HS-27A (cell line): Measurements from ENCODE around the gene CACNA1F.

Experiments
- DNase-seq: peaks from one replicate; pipeline ENCODE4 v3.0.0-alpha.2; 2012; ENCODE audit warnings: low read depth, missing footprints

CACNA1F gene

GRCh38 chrX:49230500-49231232 lies 2.5 kb downstream of the CACNA1F start:
- no peak for DNase-seq

- DNase-seq: no peak
These were observed 5.0 kb downstream of the CACNA1F start for GRCh38 chrX:49228185-49228584.

- no peak for DNase-seq
These were observed 5.4 kb downstream of the CACNA1F start for GRCh38 chrX:49227726-49228125.

- DNase-seq: no peak
These were observed 6.2 kb downstream of the CACNA1F start for GRCh38 chrX:49226946-49227345.

DNA sequence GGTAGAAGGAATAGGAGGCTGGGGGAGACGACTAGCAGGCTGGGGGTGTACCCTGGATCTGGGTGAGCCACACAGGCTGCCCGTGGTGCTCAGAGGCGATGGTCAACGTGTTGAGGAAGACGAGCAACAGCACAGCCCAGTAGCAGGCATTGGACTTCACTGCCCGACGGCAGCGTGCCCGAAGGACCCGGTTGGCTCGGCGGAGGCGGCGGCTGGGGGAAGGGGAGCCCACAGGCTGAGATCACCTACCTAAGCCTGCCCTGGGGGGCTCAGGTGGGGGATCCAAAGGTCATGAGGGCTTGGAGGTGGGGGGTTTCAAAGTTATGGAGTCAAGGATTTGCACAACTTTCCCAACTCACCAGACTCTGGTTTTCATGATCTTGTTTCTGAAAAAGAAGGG lies 7.3 kb downstream of the CACNA1F start:
- no peak for DNase-seq

DNA sequence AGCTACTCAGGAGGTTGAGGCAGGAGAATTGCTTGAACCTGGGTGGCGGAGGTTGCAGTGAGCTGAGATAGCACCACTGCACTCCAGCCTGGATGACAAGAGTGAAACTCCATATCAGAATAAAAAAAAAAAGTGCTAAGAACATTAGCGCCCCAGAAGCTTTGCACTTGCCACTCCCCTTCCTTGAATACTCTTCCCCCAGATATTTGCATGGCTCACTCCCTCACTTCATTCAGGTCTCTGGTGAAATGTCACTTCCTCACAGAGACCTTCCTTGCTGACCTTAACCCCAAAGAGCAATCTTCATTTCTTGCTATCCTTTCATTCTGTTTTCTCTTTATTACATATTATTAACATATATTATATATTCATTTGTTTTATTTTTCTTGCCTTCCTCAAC lies 11.3 kb downstream of the CACNA1F start:
- DNase-seq: no peak

DNA sequence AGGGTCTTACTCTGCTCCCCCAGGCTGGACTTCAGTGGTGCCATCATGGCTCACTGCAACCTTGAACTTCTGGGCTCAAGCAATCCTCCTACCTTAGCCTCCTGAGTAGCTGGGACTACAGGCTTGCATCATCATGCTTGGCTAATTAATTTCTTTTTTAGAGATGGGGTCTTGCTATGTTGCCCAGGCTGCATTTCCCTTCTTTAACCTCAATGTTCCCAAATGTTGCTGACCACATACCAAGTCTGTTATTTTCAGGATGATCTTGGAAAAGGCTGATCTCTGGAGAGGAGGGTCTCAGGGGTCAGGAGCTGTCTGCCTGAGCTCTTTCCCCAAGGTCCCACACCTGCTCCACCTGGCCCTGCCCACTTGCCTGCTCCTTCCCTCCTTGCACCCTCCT lies 13.0 kb downstream of the CACNA1F start:
- no peak for DNase-seq

DNA sequence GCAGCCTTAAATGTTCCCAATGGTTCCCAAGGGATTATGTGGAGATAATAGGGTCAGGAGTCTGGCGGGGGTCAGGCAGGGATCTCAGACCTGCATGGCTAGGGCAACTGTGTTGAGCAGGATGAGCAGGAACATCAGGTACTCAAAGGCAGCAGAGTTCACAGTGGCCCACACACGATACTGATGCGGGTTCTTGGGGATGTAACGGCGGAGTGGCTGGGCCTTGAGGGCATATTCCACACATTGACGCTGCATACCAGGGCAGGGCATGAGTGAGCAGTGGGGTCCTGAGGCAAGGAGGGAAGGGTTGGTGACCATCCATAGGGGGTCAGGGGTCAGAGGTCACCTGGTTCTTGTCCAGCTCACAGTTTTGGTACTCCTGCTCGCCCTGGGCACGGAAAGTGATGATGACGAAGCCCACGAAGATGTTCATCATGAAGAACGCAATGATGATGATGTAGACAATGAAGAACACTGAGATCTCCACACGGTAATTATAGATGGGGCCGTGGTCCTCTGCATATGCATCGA lies 18.1 kb downstream of the CACNA1F start:
- no peak for DNase-seq

DNA sequence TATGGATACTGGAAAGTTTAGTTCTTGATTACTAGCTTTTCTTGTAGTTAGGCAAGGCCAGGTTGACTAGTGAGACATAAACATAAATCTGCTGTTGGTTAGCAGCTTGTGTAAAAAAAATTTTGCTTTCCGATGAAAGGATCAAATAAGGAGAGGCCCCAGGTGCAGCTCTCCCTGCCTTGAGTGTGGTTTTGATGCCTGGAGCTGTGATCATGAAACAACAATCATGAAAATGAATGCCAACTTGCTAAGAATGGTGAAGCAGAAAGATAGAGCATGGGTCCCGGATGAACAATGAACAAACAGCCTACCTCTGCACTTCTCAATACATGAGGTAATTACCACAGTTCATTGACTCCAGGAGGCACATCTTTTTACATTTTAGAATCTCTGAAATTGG lies 18.7 kb downstream of the CACNA1F start:
- DNase-seq: no peak

- no peak for DNase-seq
These were observed 20.3 kb downstream of the CACNA1F start for GRCh38 chrX:49212861-49213260.

GRCh38 chrX:49212209-49212608 lies 20.9 kb downstream of the CACNA1F start:
- DNase-seq: no peak

- no peak for DNase-seq
These were observed 22.1 kb downstream of the CACNA1F start for GRCh38 chrX:49211074-49211473.

DNA sequence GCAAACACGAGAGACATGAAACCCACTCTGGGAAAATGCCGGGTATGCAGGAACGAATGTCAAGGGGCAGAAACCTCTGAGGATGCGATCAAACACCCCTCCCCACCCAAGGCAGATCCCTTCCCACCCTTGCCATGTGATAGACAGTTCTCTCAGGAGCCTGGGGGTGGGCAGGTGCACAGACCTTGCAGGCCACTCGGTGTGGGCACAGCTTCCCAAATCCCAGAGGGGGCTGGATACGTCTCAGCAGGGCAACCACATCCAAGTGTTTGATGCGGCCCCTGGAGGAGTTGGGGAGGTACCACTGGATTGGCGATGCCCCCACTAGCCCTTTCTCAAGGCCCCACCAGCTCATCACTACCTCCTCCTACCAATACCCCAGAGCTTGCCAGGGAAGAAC lies 22.7 kb downstream of the CACNA1F start:
- no peak for DNase-seq

DNA sequence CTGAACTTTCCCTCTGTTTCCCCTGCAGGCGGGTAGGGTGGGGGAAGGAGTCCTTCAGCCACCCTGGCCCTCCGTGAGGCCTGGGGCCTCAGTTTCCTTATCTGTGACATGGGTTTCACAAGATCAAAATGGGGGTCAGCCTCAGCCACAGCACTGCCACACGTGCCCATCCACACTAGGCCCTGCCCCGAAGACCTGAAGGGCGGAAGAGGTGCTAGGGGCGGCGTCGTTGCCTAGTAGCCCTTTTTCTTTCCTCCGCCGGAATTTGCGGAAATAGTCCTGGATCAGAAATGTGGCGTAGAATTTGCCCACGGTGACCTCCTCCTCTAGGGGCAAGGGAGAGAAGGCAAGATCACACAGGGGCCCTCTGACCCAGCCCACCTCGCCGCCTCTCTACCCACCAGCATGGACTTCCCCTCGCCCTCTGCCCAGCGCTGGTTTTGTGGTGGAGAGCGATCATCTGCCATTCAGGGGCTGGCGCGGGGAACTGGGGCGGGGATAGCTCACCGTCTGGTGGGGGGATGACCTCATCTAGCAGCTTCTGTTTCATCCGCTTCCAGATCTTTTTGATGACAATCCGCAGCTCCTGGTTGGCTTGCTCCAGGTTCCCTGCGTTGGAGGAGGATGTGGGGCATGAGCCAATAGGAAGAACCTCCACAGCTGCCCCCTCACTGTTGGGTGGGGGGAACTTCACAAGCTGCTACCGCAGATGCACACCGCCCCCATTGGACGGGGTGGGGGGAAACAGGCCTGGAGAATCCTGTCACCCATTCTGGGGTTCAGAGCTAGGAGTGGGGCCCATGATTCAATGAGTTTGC lies 23.5 kb downstream of the CACNA1F start:
- DNase-seq: no peak

DNA sequence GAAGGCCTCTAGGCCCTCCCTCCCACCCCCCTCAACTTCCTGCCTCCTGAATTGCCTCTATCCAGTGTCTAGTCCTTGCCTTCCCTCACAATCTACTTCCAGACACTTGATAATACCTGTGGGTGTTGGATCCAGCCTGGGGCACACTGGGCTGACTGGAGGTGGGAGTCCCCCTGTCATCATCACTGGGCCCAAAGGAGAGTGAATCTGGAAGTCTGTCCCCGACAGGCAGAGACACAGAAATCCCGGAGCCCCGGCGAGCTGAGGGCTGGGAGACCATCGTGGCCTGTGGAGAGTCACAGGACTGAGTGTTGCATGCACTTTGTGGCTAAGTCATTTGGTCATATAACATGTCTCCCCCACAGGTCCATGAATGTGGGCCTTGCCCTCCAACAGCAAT lies 24.7 kb downstream of the CACNA1F start:
- DNase-seq: no peak

DNA sequence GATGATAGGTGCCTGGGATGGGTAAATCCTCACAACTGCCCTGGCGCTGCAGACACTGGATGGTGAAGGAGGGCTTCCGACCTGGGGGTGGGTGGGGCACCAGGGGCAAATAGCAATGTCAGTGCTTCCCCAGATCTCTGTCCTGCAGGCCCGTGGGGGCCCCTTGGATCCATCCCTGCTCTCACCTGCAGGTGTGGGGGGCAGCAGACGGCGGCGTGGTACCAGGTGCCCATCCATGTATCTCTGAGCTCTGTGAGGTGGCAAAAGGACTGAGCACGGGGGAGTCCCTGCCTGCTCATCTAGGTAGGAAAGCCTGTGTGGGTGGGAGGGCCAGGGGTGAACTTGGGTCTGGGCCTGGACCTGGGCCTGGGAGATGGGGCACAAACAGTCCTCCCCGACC lies 26.6 kb downstream of the CACNA1F start:
- no peak for DNase-seq

GRCh38 chrX:49205443-49205842 lies 27.7 kb downstream of the CACNA1F start:
- DNase-seq: no peak

GRCh38 chrX:49204709-49205108 lies 28.4 kb downstream of the CACNA1F start:
- no peak for DNase-seq

GRCh38 chrX:49204017-49204416 lies 29.1 kb downstream of the CACNA1F start:
- no peak for DNase-seq

GRCh38 chrX:49203536-49203935 lies 29.6 kb downstream of the CACNA1F start:
- no peak for DNase-seq

- no peak for DNase-seq
These were observed 31.1 kb downstream of the CACNA1F start for GRCh38 chrX:49202022-49202421.

DNA sequence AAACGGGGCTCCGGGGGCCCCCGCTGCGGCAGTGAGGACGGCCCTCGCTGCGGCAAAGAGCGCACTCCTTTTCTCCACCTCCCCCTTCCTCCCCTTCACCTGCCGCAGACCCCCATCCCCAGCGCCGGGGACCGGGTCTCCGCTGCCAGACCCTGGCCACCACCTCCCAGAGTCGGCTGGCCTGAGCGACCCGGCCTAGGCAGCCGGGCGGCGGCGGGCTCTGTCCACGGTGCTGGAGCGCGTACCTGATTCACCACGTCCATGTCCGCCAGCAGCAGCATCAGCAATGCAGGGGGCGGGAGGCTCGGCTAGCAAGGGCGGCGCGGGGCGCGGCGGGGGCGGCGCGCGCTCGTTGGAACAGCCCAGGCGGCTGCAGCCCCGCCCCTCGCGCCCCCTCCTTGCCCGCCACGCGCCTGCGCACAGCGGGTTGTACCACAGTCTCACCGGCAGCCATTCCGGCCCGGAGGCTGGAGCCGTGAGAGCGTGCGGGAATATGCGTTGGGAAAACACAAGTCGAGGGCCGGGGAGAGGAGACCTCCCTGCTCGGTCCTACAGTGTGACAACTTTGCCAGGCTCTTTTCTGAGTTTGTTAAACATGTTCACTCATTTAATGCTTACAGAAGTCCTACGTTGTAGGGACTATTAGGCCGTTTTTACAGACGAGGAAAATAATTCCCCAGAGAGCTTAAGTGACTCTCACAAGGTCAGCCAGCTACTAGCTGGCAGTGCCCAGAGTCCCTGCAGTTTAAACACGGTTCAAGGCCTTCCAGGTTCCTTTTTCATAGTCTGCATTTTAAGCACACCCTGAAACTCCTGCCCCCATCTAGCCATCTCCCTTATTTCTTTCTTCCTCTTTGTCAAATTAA lies 33.0 kb downstream of the CACNA1F start, which contains the start of gene SYP:
SYP (minus strand) TSS at position 288 of the 866 bp plus-strand sequence; CDS start at position 281, 7 bp downstream.
- peak; percentile 26 for DNase-seq
